Measurements from ENCODE around the gene DNAAF9.
"Not testable (repeated sequence)": the region's sequence is repeated elsewhere in the genome, so short reads cannot be mapped to it uniquely, and the experiment has no call there.

DNAAF9 gene

DNA sequence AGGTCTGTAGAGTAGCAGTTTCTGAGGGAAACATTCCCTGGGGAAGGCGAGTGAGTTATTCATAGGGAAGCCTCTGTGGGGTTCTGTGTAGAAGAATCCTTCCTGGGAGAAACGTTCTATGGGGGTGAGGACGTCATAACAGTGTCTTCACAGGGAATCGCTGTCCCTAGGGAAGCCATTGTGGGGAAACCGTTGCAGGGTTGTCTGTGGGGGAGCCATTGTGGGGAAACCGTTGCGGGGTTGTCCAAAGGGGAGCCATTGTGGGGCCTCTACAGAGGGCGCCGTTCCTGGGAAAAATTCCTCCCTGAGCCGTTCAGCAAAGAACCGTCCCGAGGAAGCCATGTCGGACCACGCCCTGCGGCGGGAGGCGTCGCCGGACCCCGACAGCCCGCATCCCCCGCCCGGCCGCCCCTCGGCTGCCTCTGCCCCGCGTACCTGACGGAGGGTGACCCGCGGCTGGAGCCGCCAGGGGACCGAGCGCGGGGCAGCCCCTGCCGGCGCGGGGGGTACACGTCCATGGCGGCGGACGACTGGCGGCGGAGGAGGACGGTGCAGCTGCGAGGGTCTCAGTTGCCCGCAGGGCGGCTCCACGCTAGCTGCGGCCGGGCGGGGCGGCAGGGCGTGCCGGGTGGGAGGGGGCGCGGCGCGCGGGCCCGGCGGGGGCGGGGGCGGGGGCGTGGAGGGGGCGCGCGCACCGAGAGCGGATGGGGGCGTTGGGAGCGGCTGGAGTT is at the start of gene DNAAF9:
Gene DNAAF9 (minus strand): TSS at position 630 of the 731 bp plus-strand sequence. CDS start 112 bp downstream, at position 518.
- no peak for DNase-seq (ENCODE audit: low read depth)

DNA sequence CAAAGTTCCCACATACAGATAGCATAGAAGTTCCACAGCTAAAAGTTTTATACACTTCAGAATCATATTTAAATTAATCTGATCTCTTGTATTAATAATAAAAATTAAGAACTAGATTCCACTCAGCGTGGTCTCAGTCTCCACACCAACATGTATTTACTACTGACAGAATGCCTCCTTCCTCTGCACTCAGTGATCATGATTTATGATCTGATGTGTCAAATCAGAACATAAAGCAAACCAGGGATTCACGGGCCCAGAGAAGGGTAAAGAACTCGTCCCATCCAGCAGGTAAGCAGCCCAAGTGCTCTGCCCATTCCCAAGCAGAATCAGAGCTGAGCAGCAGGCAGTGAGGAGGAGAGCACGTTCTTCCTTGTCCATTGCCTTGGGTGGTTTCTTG is 49.2 kb upstream of the DNAAF9 start:
- DNase-seq (ENCODE audit: low read depth): no peak

DNA sequence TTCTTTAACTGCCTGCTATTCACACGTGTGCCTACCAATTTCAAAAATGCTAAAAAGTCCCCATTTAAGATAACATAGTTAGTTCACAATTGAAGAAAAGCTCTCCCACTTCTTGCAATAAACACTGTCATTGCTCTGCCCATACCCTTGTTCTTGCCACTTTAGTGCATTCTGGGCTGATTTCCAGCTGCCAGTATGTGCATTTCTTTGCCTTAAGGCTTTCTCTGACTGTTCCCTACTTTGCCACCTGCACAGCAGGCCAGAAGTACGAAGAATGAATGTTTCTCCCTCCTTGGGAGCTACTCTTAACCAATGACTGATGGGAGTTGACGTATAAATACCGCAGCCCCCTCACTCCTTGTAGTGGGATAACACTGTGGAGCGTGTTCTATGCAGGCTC is 47.4 kb upstream of the DNAAF9 start:
- no peak for DNase-seq (ENCODE audit: low read depth)

DNA sequence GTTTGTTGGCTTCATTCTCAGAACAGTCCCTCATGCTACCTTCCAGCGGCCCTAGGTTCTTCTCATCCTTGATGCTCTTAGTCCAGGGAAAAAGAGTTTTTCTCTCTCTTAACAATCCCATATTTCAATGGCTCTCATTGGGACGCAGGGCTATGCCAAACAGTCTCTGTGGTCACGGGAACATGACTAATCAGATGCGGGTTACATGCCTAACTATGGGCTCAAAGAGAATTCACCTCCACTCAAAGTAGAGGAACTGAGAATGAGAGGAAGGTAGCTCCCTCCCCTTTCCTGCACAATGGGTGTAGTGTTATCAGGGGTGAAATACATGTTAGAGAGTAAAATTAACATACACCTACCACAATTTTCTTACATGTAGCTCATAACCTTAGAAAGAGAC is 45.2 kb upstream of the DNAAF9 start:
- DNase-seq (ENCODE audit: low read depth): no peak

DNA sequence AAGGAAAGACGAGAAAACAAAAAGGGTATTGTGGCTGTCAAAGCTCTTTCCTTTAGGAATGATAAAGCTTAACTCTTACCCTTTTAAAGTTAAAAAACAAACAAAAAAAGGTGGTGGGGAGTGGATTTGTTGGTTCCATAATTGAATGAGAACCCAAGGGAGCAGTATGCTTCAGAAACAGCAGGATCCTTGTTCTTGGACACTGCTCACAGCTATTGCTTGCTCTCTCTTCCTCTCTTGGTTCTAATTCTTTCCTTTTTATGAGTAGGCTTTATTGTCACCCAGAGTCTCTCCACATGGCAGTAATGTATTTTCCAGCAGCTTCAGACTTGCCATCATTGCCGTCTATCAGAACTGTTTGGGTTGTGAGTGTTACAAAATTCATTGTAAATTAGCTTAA is 44.7 kb upstream of the DNAAF9 start:
- no peak for DNase-seq (ENCODE audit: low read depth)

DNA sequence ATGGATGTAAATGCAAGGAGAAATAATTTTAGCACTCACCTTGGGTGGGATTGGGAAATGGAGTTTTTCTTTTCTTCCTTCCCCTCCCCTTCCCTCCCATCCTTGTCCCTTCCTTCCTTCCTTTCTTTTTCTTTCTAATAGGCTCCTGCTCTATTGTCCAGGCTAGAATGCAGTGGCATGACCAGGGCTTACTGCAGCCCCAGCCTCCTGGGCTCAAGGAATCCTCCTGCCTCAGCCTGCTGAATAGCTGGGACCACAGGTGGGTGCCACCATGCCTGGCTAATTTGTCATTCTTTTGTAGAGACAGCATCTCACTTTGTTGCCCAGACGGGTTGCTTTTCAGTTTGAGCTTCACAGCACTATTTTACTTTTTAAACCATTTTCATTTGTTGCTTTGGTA is 41.9 kb upstream of the DNAAF9 start:
- no peak for DNase-seq (ENCODE audit: low read depth)

DNA sequence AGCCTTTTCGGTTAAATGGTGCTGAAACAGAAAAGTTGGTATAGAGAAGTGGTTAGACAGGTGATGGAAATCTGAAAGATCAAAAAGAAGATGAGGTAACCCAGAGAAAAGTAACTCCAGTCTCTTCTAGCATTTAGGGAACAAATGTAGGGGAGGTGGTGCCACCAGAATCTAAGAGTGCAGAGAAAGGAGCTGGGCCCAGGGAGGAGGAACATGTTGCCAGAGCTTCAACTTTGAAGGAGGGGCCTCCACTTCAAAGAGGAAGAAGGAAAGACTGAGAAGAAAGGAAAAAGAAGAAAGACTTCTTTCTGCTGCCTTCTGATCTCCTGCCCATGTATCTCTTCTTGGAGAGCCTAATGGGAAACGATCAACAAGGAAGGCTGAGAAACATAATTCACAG is 39.9 kb upstream of the DNAAF9 start:
- no peak for DNase-seq (ENCODE audit: low read depth)

DNA sequence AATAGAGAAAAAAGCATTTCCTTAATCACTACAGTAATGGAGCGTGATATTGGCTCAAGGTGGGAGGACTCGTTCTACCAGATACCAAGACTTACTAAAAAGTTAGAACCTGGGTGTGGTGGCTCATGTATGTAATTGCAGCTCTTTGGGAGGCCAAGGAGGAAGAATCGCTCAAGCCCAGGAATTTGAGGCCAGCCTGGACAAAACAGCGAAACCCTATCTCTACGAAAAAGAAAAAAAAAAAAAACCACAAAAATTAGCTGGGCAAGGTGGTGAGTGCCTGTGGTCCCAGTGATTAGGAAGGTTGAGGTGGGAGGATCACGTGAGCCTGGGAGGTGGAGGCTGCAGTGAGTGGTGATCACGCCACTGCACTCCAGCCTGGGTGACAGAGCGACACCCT is 39.3 kb upstream of the DNAAF9 start:
- DNase-seq (ENCODE audit: low read depth): no peak

DNA sequence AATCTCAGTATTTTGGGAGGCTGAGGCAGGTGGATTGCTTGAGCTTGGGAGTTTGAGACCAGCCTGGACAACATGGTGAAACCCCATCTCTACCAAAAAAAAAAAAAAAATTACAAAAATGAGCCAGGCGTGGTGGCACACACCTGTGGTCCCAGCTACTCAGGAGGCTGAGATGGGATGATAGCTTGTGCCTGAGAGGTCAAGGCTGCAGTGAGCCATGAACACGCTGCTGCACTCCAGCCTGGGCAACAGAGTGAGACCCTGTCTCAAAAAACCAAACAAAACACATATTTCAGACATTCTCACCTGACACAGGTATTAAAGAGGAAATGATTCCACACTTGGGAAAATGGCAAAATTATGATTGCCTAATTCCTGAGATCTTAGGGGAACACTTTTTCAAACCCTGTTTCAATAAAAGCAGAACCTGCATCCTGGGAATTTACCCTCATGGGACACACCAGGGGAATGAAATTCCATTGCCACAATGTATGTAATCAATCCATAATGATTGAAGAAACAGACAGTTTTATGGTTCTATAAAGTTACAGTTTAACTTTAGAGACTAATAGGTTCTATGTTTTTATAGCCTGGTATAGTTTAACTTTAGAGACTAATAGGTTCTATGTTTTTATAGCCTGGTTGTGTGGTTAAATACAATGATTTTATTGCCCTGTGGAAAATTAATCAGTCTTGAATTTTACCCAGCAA is 29.6 kb upstream of the DNAAF9 start:
- no peak for DNase-seq (ENCODE audit: low read depth)

DNA sequence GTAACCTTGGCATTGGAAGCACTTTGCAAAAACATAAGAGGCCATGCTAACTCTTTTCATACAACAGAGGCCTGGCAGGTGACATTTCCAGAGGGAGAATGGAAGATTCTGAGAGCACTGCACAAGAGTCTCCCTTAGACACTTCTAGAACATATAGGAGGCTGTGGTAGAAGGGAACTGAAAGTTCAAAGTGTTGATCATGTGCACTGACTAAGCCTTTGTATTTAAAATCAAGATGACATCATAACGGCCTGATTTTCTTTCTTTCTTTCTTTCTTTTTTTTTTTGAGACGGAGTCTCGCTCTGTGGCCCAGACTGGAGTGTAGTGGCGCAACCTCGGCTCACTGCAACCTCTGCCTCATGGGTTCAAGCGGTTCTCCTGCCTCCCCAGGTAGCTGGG is 26.8 kb upstream of the DNAAF9 start:
- no peak for DNase-seq (ENCODE audit: low read depth)

DNA sequence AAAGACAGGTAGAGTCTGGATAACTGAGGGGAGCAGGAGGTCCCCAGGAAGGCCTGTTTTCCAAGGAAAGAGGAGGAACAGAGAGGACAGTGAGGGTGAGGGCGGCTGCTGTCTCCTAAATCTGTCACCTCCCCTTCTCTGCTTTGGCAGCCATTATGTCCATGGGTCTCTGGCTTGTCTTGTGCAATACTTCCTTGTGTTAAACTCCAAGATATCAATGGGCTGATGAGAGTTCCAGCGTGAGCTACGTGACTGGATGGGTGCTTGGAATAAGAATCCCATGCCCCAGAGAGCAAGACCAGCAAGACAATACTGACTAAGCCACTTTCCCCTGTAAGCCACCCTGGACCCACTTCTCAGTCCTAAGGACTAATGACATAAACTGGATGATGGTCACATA is 26.3 kb upstream of the DNAAF9 start:
- no peak for DNase-seq (ENCODE audit: low read depth)

DNA sequence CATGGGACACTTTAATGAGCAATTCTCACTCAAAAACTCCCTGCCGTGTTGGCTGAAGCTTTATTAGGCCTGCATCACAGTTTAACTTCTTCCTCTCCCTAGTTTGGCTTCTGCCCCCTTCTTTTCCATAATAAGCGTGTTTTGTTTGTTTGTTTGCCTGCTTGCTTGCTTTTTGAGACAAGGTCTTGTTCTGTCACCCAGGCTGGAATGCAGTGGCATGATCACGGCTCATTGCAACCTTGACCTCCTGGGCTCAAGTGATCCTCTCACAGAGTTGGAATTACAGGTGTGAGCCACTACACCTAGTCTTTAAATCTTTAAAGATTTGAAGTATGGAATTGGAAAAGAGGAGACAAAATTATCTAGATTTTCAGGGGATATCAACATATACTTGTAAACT is 25.4 kb upstream of the DNAAF9 start:
- no peak for DNase-seq (ENCODE audit: low read depth)

DNA sequence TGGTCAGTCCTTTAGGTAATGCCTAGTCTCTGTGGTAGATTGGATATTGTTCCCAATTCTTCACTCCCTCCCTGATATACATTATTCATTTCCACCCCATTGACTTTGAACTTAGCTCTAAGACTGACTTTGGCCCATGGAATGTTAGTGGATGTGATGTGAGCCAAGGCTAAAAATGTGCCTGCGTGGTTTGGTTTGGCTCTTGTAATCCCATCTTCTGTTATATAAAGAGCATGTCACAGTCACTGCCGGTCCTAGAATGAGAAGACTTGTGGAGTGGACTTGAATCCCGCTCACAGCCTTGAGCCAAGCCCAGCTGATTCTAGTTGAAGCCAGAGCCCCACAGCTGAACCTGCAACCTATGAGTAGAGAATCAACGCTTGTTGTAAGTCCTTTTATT is 23.6 kb upstream of the DNAAF9 start:
- DNase-seq (ENCODE audit: low read depth): no peak

DNA sequence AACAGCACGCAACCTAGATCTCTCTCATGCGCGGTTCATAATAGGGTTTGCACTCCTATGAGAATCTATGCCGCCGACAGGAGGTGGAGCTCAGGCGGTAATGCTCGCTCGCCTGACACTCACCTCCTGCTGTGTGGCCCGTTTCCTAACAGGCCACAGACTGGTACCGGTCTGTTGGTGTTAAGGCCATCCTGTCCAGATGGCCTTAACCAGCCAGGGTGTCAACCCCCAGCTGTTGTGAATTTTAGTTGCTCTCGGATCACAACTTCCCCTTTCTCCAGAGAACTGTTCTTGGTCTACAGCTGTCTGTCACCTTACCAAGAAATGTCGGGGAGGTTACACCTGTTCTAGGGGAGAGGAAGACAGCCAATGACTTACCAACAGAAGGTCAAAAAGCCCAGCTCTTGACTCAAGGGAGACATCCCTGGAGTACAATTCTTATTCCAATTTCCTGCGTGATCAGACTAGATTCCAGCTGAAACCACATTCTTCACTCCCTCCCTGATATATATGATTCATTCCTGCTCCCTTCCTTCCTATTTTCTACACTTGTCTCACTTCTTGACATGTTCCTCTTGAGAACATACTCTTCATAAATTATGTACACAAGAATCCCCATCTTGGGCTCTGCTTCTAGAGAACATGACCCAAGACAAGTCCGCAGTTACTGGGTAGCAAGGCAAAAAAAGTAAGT is 23.1 kb upstream of the DNAAF9 start:
- DNase-seq (ENCODE audit: low read depth): no peak

DNA sequence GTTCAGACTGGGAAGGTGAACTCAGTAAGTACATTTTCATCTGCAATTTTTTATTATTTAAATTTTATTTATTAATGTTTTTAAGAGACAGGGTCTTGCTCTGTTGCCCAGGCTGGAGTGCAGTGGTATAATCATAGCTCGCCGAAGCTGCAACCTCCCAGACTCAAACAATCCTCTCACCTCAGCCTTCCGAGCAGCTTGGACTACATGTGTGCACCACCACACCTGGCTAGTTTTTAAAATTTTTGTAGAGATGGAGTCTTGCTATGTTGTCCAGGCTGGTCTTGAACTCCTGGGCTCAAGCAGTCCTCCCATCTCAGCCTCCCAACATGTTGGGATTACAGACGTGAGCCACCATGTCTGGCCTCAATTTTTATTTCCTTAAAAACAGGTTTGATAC is 19.3 kb upstream of the DNAAF9 start:
- not testable (repeated sequence) for DNase-seq (ENCODE audit: low read depth)

DNA sequence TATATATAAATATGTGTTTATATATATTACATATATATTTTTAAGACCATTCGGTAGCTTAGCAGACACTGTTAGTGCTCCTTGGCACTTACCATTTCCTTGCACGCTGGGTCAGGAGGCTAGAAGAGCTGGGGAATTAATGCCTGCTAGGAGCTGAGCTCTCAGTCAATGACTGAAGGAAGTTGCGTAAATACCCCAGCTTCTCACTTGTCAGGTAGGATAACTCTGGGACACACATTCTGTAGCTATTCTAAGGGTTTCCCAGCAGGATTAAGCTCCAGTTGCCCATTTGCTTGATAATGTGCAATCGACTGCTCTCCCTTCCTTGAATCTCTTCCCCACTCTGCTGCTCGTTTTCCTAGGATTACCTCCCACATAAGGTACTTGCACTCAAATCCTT is 15.7 kb upstream of the DNAAF9 start:
- DNase-seq (ENCODE audit: low read depth): no peak

DNA sequence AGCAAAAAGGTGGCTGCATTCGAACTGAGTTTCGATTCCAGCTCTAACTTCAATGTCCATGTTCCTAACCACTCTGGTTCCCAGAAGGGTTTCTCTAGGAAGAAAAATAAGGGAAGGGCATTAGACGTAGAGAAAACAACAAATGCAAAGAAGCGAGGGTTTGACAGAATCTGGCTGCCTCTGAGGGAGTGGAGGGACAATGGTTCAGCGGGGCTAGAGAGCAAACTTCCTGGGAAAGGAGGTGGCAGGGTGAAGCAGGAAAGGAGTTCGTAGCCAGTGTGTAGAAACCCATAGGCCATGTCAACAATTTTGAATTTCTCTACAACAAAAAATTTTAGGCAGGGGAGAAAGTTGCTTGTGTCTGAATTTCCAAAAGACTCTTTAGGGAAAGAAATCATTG is 14.5 kb upstream of the DNAAF9 start:
- DNase-seq (ENCODE audit: low read depth): no peak

DNA sequence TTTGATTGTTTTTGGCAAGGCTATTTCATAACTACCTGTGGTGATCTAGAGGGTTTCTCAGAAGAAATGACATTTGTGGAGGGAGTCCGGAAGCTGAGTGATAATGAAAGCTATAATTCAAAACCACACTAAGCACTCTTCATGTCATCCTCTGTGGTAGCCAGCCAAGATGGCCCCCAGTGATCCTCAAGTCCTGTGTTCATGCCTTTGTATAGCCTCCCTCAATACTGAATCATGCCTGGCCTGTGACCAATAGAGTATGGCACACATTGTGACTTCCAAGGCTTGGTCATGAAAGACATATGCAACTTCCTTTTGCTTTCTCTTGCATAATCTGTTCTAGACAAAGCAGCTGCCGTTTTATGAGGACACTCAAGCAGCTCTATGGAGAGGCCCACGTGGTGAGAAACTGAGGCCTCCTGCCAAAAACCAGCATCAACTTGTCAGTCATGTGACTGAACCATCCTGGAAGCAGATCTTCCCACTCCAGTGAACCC is 12.8 kb upstream of the DNAAF9 start:
- DNase-seq (ENCODE audit: low read depth): no peak

DNA sequence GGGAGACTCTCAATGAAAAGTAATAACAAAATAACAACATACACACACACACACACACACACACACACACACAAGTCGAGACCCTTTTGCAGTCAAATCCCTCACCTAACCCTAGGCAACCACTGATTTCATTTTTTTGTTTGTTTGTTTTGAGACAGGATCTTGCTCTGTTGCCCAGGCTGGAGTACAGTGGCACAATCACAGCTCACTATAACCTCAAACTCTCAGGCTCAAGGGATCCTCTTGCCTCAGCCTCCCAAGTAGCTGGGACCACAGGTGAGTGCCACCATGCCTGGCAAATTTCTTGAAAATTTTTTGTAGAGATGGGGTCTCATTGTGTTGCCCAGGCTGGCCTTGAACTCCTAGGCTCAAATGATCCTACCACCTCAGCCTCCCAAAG is 10.7 kb upstream of the DNAAF9 start:
- DNase-seq (ENCODE audit: low read depth): not testable (repeated sequence)

DNA sequence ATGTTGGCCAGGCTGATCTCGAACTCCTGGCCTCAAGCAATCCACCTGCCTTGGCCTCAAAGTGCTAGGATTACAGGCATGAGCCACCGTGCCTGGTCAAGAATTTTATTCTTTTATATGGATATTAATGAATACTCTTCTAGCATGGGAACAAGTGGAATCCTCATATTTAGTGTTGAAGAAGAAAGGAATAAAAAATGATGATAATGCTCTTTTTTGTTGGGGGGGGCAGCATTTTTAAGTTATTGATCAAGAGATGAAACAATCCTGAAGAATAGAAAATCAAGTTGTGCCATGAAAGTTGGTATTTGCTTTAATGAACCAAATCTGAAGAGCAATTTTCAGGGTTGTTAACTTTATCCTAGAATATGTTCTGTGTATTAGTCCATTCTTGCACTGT is 6.7 kb upstream of the DNAAF9 start:
- no peak for DNase-seq (ENCODE audit: low read depth)

DNA sequence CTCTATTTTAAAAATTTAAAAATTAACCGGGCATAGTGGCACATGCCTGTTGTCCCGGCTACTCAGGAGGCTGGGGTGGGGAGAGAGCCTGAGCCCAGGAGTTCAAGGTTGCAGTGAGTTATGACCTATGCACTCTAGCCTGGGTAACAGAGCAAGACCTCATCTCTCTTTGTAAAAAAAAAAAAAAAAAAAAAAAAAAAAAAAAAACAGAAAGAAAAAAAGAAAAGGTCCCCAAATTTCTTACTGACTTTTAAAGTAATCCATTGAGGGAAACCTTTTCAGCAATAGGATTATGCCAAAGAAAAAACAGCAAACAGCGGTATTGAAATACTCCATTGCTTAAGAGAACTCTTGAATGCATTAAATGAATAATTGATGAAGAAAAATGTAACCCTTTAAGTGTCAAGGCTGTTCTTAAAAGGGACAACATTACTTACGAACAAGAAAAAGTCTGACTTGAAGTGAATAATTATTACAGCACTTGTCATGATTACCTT is 6.0 kb upstream of the DNAAF9 start:
- no peak for DNase-seq (ENCODE audit: low read depth)

DNA sequence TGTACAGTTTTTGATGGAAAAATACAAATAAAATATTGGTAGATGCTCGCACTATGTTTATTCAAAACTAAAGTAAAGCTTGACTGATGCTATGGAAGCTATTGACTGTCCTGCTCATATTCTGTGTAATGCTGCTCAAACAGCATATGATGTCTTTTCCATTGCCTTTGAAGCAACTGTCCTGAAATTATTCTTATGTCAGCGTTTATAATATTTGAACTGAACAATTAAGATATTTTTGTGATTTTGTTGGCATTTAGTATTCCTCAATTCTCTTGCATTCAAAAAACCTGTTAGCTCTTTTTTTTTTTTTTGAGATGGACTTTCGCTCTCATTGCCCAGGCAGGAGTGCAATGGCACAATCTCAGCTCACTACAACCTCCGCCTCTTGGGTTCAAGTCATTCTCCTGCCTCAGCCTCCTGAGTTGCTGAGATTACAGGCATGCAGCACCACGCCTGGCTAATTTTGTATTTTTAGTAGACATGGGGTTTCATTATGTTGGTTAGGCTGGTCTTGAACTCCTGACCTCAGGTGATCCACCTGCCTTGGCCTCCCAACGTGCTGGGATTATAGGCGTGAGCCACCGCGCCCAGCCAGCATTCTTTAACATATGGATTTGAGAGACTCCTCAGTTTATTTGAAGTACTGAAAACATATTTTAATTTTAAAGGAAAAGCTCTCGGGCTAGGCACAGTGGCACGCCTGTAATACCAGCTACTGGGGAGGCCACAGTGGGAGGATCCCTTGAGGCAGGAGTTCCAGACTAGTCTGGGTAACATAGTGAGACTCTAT is 5.3 kb upstream of the DNAAF9 start:
- DNase-seq (ENCODE audit: low read depth): no peak

All from non-pigmented ciliary epithelial cell (primary cell).